ENCODE results near the gene CA10.

CA10 gene

GRCh38 chr17:51957786-51958185 lies 200.7 kb downstream of the CA10 start:
- TF ChIP-seq CTCF (IDR thresholded peaks at IDR 0.05; ENCODE audit: extremely low read depth, missing control alignments), result no peak
- DNase-seq (ENCODE audit: low spot score), result no peak

DNA sequence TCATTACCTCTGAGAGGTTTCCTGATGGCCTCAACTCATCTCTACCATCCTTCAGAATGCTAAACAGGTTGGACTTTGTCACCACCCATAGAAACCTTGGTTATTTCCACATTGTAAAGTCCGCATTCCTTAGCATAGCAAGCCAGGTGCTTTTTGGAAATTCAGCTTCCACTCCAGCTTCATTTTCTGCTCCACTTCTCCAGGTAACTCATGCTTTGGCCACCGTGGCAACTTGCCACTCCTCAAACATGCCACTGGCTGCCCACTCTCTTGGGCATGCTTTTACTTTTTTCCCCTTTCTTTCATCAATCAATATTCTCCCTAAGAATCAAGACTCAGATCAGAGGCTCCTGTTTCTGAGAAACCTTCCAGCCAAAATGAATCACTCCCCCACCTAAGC lies 203.3 kb downstream of the CA10 start:
- no peak for TF ChIP-seq CTCF (IDR thresholded peaks at IDR 0.05; ENCODE audit: extremely low read depth, missing control alignments)
- no peak for DNase-seq (ENCODE audit: low spot score)

DNA sequence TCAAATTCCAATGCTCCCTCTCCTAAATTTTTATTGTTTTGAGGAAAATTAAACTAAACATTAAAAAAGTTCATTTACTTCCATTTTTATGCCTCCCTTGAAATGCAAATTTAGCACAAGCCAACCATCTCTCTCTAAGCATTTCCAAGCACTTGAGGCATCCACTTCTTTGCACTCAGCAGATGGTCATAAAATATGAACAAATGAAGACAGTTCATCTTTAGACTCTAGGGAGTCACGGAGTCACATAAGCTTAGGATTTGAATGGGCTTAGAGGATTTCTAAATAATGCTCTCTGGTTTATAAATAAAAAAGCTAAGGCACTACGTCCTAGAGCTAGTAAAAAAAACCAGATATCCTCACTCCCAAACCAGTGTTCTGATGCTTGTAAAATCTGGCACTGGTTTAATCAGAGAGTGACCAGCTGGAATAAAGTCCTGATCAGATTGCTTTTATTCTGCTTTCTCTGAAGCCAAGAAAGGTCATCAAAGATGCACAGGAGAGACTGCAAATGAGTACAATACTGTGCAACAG lies 204.2 kb downstream of the CA10 start:
- DNase-seq (ENCODE audit: low spot score), result no peak
- TF ChIP-seq CTCF (IDR thresholded peaks at IDR 0.05; ENCODE audit: extremely low read depth, missing control alignments), result no peak

DNA sequence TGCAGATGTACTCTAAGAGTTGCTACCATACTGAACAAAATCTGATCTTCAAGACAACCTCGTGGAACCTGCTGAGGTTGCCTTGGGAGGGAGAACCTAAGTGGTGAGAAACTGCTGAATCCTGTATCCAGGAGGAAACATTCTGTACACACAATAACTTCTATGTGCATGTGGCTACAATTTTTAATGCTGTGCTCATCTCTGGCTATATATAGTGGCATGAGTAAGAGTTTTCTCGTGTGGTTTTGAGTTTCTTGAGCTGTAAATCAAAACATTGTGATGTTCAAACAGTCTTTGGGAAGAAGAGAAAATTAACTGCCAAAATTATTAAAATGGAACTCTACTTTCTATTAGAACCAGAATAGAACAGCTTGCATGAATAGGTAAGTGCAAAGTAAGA lies 206.8 kb downstream of the CA10 start:
- DNase-seq (ENCODE audit: low spot score), result no peak
- TF ChIP-seq CTCF (IDR thresholded peaks at IDR 0.05; ENCODE audit: extremely low read depth, missing control alignments), result no peak

GRCh38 chr17:51948128-51948527 lies 210.4 kb downstream of the CA10 start:
- TF ChIP-seq CTCF (IDR thresholded peaks at IDR 0.05; ENCODE audit: extremely low read depth, missing control alignments), result no peak
- DNase-seq (ENCODE audit: low spot score), result no peak

GRCh38 chr17:51947160-51947735 lies 211.3 kb downstream of the CA10 start:
- no peak for DNase-seq (ENCODE audit: low spot score)
- TF ChIP-seq CTCF (IDR thresholded peaks at IDR 0.05; ENCODE audit: extremely low read depth, missing control alignments), result no peak

- DNase-seq (ENCODE audit: low spot score), result no peak
- TF ChIP-seq CTCF (IDR thresholded peaks at IDR 0.05; ENCODE audit: extremely low read depth, missing control alignments), result no peak
Observed at GRCh38 chr17:51946311-51946710, 212.2 kb downstream of the CA10 start.
